Measurements from ENCODE around the gene CUX1. TPM values are rescaled to one million over a fixed set of nuclear protein-coding genes. Genes with fewer than 3 reads are reported as not detected.
"Not testable (repeated sequence)": the region's sequence is repeated elsewhere in the genome, so short reads cannot be mapped to it uniquely, and the experiment has no call there.

The CUX1 gene
- total RNA-seq, 1 donor = 46.2 TPM

DNA sequence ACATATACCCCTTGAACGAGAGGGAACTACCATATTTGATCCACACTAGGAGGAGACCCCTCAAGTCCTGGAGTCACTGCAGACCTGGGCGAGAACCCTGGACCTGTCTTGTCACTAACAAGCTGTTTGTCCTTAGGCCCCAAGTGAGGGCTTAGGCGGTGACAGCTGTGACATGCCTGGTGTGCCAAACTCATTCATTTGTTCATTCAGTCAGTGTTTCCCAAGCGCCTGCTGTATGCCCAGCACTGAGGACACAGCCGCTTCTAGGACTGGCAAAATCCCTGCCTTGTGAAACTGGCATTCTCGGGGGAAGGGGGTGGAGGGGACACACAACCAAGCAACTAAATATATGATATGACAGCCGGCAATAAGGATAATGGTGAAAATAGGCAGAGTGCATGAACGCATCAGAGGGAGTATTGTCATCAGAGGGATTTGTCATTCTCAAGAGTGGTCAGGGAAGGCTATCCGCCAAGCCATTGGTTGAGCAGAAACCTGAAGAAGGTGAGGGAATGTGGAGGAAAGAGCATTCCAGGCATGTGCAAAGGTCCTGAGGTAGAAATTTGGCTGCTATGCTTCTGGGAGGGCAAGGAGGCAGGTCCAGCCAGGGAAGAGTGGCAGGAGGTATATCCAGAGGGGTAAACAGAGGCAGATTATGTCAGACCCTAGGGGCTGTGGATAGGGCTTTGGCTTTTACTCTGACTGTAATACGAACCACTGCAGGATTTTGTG, 480.2 kb downstream of the CUX1 start:
- TF ChIP-seq, protein P1, sequence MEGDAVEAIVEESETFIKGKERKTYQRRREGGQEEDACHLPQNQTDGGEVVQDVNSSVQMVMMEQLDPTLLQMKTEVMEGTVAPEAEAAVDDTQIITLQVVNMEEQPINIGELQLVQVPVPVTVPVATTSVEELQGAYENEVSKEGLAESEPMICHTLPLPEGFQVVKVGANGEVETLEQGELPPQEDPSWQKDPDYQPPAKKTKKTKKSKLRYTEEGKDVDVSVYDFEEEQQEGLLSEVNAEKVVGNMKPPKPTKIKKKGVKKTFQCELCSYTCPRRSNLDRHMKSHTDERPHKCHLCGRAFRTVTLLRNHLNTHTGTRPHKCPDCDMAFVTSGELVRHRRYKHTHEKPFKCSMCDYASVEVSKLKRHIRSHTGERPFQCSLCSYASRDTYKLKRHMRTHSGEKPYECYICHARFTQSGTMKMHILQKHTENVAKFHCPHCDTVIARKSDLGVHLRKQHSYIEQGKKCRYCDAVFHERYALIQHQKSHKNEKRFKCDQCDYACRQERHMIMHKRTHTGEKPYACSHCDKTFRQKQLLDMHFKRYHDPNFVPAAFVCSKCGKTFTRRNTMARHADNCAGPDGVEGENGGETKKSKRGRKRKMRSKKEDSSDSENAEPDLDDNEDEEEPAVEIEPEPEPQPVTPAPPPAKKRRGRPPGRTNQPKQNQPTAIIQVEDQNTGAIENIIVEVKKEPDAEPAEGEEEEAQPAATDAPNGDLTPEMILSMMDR (IDR thresholded peaks at IDR 0.05; ENCODE audit: insufficient read depth, low read depth, low read length) = no peak
- no peak overlapping the region for H3K4me3 ChIP-seq (ENCODE audit: low read depth, low read length)
- DNase-seq (ENCODE audit: low read depth) = no peak

DNA sequence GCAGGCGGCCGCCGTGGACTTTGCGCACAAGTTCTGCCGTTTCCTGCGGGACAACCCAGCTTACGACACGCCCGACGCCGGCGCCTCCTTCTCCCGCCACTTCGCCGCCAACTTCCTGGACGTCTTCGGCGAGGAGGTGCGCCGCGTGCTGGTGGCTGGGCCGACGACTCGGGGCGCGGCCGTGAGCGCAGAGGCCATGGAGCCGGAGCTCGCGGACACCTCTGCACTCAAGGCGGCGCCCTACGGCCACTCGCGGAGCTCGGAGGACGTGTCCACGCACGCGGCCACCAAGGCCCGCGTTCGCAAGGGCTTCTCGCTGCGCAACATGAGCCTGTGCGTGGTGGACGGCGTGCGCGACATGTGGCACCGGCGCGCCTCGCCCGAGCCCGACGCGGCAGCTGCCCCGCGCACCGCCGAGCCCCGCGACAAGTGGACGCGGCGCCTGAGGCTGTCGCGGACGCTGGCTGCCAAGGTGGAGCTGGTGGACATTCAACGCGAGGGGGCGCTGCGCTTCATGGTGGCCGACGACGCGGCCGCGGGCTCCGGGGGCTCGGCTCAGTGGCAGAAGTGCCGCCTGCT, 483.3 kb downstream of the CUX1 start:
- H3K4me3 ChIP-seq (ENCODE audit: low read depth, low read length) = no peak overlapping the region
- TF ChIP-seq, protein P1 (IDR thresholded peaks at IDR 0.05; ENCODE audit: insufficient read depth, low read depth, low read length) = peak; percentile 26
- DNase-seq (ENCODE audit: low read depth) = no peak

DNA sequence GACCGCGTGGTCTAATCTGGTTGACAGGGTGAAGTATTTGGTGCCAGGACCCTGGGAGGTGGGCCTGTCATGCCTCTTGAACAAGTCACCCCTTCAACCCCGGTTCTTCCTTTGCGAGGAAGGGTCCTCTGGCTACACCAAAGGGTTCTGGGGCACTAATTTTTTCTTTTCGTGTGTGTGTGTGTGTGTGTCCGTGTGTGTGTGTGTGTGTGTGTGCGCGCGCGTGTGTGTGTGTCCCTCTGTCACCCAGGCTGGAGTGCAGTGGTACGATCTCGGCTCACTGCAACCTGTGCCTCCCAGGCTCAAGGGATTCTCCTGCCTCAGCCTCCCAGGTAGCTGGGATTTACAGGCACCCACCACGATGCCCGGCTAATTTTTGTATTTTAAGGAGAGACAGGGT, 483.9 kb downstream of the CUX1 start:
- not testable (repeated sequence) for DNase-seq (ENCODE audit: low read depth); H3K4me3 ChIP-seq (ENCODE audit: low read depth, low read length)

DNA sequence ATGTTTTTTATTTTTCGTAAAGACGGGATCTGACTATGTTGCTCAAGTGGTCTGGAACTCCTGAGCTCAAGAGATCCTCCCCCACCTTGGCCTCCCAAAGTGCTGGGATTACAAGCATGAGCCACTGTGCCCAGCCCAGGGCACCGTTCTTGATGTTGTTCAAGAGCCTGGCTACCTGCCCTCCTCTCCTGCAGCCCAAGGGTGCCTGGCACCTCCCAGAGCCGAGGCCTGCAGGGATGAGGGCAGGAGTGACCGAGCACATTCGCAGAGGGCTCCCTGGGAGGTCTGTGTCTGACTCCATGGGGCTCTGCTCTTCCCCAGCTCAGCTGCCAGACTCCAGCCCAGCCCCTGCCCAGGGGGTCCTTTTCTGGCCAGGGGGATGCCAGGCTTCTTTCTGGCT, 484.6 kb downstream of the CUX1 start:
- TF ChIP-seq, protein P1 (IDR thresholded peaks at IDR 0.05; ENCODE audit: insufficient read depth, low read depth, low read length) = no peak
- no peak overlapping the region for H3K4me3 ChIP-seq (ENCODE audit: low read depth, low read length)
- DNase-seq (ENCODE audit: low read depth) = no peak

DNA sequence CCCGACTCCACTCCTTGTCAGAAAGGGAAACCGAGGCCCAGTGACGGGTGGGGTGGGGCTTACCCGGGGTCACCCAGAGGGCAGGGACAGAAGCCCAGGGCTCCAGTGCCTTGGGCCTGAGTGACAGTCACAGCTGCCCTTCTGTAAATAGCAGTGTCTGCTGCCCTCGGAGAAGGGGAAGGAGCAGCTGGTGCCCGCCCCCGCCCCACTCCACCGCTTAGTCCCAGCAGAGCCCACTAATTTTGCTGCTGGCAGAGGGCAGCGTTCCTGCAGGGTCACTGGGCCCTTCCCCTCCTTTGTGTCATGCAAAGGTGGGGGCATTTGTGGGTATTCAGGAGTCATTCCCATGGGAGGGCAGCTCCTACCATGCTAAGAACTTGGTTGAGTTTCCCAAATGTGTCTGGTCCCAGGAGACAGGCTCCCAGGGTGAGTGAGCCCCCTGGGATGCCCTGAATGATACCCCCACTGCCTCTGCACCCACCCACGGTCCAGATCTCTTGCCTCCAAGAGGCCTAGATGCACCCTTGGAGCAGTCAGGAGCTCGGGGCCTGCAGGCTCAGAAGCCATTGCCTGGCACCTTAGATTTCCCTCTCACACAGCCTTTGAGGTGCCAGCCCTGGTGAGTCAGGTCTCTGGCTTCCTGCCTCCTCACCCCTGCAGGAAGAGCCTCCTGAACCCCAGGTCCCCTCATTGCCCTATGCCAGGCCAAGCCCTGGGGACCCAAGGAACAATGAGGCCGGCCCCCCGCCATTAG, 486.4 kb downstream of the CUX1 start:
- TF ChIP-seq, protein P1 (IDR thresholded peaks at IDR 0.05; ENCODE audit: insufficient read depth, low read depth, low read length) = no peak
- no peak for DNase-seq (ENCODE audit: low read depth)
- no peak overlapping the region for H3K4me3 ChIP-seq (ENCODE audit: low read depth, low read length)

DNA sequence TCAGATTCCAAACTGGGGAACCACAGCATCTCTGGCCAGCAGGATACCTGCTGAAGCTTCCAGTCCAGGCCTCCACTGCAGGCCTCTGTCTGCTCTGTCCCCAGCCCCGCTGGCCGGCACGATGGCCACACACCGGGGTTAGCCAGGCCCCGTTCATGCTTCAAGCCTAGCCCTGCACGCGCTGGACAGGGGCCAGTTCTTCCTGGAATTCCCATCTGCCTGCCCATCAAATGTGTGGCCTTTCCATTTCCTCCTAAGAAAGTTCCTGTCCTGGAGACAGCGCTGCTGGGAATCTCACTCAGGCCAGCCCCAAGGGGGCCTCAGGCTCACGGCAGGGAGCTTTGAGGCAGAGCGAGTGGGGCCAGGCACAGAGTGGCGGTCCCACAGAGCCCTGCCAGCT, 487.2 kb downstream of the CUX1 start:
- H3K4me3 ChIP-seq (ENCODE audit: low read depth, low read length) = no peak overlapping the region
- TF ChIP-seq, protein P1 (IDR thresholded peaks at IDR 0.05; ENCODE audit: insufficient read depth, low read depth, low read length) = no peak
- DNase-seq (ENCODE audit: low read depth) = no peak

All from fibroblast of villous mesenchyme (primary cell).